Esophagus squamous epithelium (tissue), 4 donors: ENCODE data around the gene CMTM7.

Experiments
- POLR2A ChIP-seq, 4 donors: fragments of 450-650 bp; IDR thresholded peaks; one replicate each; pipeline ENCODE4 v1.6.1; 2017; ENCODE audit warnings: antibody characterized with exemption in 4 of 4, mild to moderate bottlenecking in 4 of 4, moderate library complexity in 3 of 4
- TF ChIP-seq, protein P1 (sequence below), 6 experiments: fragments of 450-650 bp in 4 of 6; fragments of 200-600 bp in 2 of 6; sonication (generic) in 2 of 6; IDR thresholded peaks; one replicate each; pipeline ENCODE4 v1.5.1; 2016 to 2019; ENCODE audit warnings: antibody characterized with exemption in 6 of 6, mild to moderate bottlenecking in 4 of 6, moderate library complexity in 4 of 6

DNA sequence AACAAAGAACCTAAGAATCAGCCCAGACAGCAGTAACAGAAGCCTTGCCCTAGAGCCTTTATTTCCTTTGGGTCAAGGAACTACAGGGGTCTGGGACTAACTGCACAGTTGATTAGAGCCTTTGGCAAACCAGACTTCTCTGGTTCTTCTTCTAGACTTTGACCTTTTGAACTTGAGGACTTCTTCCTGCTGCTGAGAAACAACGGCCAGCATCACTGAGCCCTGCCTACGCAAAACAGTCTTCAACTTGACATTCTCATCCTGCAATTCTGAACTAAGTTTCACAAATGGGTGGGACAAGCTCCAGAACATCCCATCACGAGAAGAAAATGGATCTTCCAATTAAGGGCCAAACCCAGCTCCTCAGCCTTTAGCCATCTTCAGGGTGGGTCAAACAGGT lies 79.6 kb downstream of the CMTM7 start:
- TF ChIP-seq POLR2A (IDR thresholded peaks at IDR 0.05), result no peak
- TF ChIP-seq, protein P1, sequence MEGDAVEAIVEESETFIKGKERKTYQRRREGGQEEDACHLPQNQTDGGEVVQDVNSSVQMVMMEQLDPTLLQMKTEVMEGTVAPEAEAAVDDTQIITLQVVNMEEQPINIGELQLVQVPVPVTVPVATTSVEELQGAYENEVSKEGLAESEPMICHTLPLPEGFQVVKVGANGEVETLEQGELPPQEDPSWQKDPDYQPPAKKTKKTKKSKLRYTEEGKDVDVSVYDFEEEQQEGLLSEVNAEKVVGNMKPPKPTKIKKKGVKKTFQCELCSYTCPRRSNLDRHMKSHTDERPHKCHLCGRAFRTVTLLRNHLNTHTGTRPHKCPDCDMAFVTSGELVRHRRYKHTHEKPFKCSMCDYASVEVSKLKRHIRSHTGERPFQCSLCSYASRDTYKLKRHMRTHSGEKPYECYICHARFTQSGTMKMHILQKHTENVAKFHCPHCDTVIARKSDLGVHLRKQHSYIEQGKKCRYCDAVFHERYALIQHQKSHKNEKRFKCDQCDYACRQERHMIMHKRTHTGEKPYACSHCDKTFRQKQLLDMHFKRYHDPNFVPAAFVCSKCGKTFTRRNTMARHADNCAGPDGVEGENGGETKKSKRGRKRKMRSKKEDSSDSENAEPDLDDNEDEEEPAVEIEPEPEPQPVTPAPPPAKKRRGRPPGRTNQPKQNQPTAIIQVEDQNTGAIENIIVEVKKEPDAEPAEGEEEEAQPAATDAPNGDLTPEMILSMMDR (IDR thresholded peaks at IDR 0.05), result no peak
